Naive thymus-derived CD4-positive, alpha-beta T cell (primary cell): ENCODE results near the gene TCN2. TPM values are rescaled to one million over a fixed set of nuclear protein-coding genes. Genes with fewer than 3 reads are reported as not detected.
A peak's percentile ranks its signal among the peaks of the same experiment; 100 is the strongest.

ENCODE experiments used
- ATAC-seq: fragments of 150-1000 bp; cut with Tn5 transposase; 2 replicates; pipeline ENCODE4 v1.10.0; 2021; ENCODE audit warnings: mild to moderate bottlenecking, moderate library complexity
- CTCF ChIA-PET: fragments of 350-600 bp; sonication (Branson Sonifier 250); formaldehyde crosslinking; loops from one replicate; lab custom pipeline; 2021; ENCODE audit warnings: antibody characterized with exemption; lab: Charles Lee
- POLR2A ChIA-PET: fragments of 350-600 bp; sonication (Branson Sonifier 250); formaldehyde crosslinking; loops from one replicate; lab custom pipeline; 2021; ENCODE audit warnings: antibody characterized with exemption, inconsistent platforms; lab: Charles Lee
- DNase-seq, 9 donors: peaks; one replicate each; pipeline versions ENCODE4 v3.0.0 to v3.0.0-alpha.2; 2020 to 2022; ENCODE audit warnings: mixed read lengths in 1 of 9
- H3K27ac ChIP-seq: one replicate; pipeline ENCODE4 v1.7.0; 2013; ENCODE audit warnings: mild to moderate bottlenecking, low read depth, low read length, moderate library complexity
- H3K27me3 ChIP-seq, 2 donors: one replicate each; pipeline ENCODE4 v1.7.0; 2013; ENCODE audit warnings: low read length in 2 of 2, mild to moderate bottlenecking in 2 of 2, moderate library complexity in 2 of 2; ENCODE audit not compliant: control insufficient read depth in 2 of 2, insufficient read depth in 2 of 2
- H3K36me3 ChIP-seq, 3 experiments: 1 replicate in 2 of 3; 2 replicates in 1 of 3; pipeline ENCODE4 v1.7.0; 2013; ENCODE audit warnings: low read length in 3 of 3, mild to moderate bottlenecking in 3 of 3, moderate library complexity in 1 of 3; ENCODE audit not compliant: insufficient read depth in 3 of 3, control insufficient read depth in 2 of 3
- H3K4me1 ChIP-seq, 2 donors: one replicate each; pipeline ENCODE4 v1.7.0; 2013; ENCODE audit warnings: low read length in 2 of 2, mild to moderate bottlenecking in 2 of 2, moderate library complexity in 1 of 2; ENCODE audit not compliant: control insufficient read depth in 2 of 2, insufficient read depth in 2 of 2
- H3K4me3 ChIP-seq: 2 replicates; pipeline ENCODE4 v1.7.0; 2013; ENCODE audit warnings: mild to moderate bottlenecking, low read length
- H3K9me3 ChIP-seq, 3 experiments: 1 replicate in 2 of 3; 2 replicates in 1 of 3; pipeline ENCODE4 v1.7.0; 2013; ENCODE audit warnings: low read length in 3 of 3; ENCODE audit not compliant: control insufficient read depth in 2 of 3
- H3K27ac Mint-ChIP-seq, 9 donors: one replicate each; pipeline ENCODE4 v1.8.0; 2020 to 2022; ENCODE audit warnings: mixed read lengths in 9 of 9, mild to moderate bottlenecking in 8 of 9, moderate library complexity in 5 of 9, inconsistent platforms in 2 of 9
- H3K27me3 Mint-ChIP-seq, 5 donors: one replicate each; pipeline ENCODE4 v1.8.0; 2021 to 2022; ENCODE audit warnings: mixed read lengths in 5 of 5, mild to moderate bottlenecking in 1 of 5
- H3K36me3 Mint-ChIP-seq, 5 donors: one replicate each; pipeline ENCODE4 v1.8.0; 2020 to 2022; ENCODE audit warnings: mixed read lengths in 5 of 5, mild to moderate bottlenecking in 3 of 5, inconsistent platforms in 1 of 5
- H3K4me1 Mint-ChIP-seq, 7 donors: one replicate each; pipeline ENCODE4 v1.8.0; 2020 to 2022; ENCODE audit warnings: mixed read lengths in 7 of 7, mild to moderate bottlenecking in 3 of 7, inconsistent platforms in 1 of 7
- H3K4me3 Mint-ChIP-seq, 10 donors: one replicate each; pipeline ENCODE4 v1.8.0; 2020 to 2022; ENCODE audit warnings: mild to moderate bottlenecking in 10 of 10, mixed read lengths in 10 of 10, moderate library complexity in 6 of 10, inconsistent platforms in 2 of 10
- H3K9me3 Mint-ChIP-seq, 11 donors: one replicate each; pipeline ENCODE4 v1.8.0; 2020 to 2022; ENCODE audit warnings: mixed read lengths in 11 of 11, mild to moderate bottlenecking in 4 of 11, inconsistent platforms in 1 of 11, moderate library complexity in 1 of 11
- intact Hi-C, 2 donors: fragments of 100-400 bp; cut with micrococcal nuclease; formaldehyde crosslinking; loops; one replicate each; pipeline ENCODE4 v1.15.1; 2023
- polyA plus RNA-seq, 2 donors: library from polyadenylated mRNA; unstranded; fragments of 300-500 nt; fragmentation: Illumina TruSeq; gene quantifications; one replicate each; pipeline ENCODE4 v1.2.3, GENCODE V29; 2021
- total RNA-seq, 6 experiments: library from RNA in 5 of 6; stranded (reverse) in 5 of 6; gene quantifications; 1 replicate in 5 of 6; 2 replicates in 1 of 6; pipeline ENCODE4 v1.2.3 and lab custom pipeline; 2021 to 2026

Gene TCN2
- total and polyA plus RNA-seq, 7 experiments from 2014 or later = 0.57 to 8.9 (median 0.80) TPM

DNA sequence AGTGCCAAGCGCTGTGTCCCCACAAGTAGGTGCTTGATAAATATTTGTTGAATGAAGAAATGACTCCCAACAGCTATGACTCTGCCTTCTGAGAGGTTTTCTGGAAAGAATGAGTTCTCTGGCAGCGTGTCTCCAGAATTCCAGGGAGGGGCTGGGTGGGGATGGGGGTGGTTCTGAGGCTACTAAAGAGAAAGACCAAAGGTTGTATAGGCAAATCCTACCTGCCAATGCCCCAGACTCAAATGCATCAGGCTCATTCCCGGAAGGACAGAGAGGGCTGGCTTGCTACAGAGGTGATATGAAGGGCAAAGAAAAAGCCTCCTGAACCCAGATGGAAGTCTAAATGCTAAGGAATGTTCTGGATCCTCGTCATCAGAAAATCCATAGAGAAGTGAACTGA is 58.8 kb downstream of the TCN2 start:
- H3K4me1 ChIP-seq = peaks cover 4 to 6% of the 10 kb centered on the region in 2 donors
- ATAC-seq (no peak), DNase-seq (no peak)
- Mint-ChIP-seq H3K4me1 (peaks cover 17 to 30% (median 24%) of the 10 kb centered on the region in 7 donors), H3K27ac (peak overlapping the region in 3 of 9 donors; percentile 56 to 81 (median 63)), H3K36me3 (peaks cover 6 to 34% (median 20%) of the 10 kb centered on the region in 5 donors), H3K9me3 (peaks cover 0 to 1% (median 0%) of the 10 kb centered on the region in 11 donors), H3K27me3 (peaks cover 0 to 4% (median 0%) of the 10 kb centered on the region in 5 donors), H3K4me3 (peak overlapping the region in 9 of 10 donors; percentile 50 to 97 (median 91))
- POLR2A ChIA-PET = no interaction called here
- intact Hi-C loops = loop anchor here in 1 of 2 donors (2.0 kb wide), 1 partner anchor 73 kb away; no protein-coding TSS in a partner anchor
- peaks cover 0 to 31% (median 0%) of the 10 kb centered on the region in 3 experiments for H3K36me3 ChIP-seq
- H3K9me3 ChIP-seq = no peaks in the 10 kb centered on the region
- no peaks in the 10 kb centered on the region for H3K27me3 ChIP-seq
- H3K27ac ChIP-seq = no peak overlapping the region
- H3K4me3 ChIP-seq = no peak overlapping the region
- CTCF ChIA-PET = interaction anchor here (1.8 kb wide), 1 partner anchor 31 kb away, joined by 5 read pairs; no protein-coding TSS in a partner anchor

DNA sequence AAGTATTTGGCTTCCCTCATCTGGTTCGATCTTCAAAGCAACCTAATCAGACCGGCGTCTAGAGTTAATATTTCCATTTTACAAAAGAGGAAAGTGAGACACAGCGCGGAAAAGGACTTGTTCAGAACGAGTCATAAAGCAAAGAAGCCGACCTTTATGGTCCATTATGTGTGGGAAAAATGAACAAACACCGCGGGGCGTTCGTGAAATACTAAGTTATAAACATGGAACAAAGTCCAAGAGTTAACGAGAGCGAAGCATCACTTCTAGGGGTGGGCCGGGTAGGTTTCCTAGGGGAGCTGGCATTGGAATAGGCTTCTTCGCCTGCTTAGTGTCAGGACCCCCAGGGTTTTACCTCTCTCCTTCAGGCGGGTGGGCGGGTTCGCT is 60.1 kb downstream of the TCN2 start:
- peaks cover 17 to 30% (median 24%) of the 10 kb centered on the region in 7 donors for H3K4me1 Mint-ChIP-seq
- peaks cover 0 to 26% (median 0%) of the 10 kb centered on the region in 3 experiments for H3K36me3 ChIP-seq
- peaks cover 6 to 28% (median 15%) of the 10 kb centered on the region in 5 donors for H3K36me3 Mint-ChIP-seq
- DNase-seq (peak in 4 of 9 donors; percentile 5 to 16 (median 10)), ATAC-seq (no peak)
- peaks cover 0 to 1% (median 0%) of the 10 kb centered on the region in 11 donors for H3K9me3 Mint-ChIP-seq
- H3K27ac ChIP-seq = peak overlapping the region; percentile 71
- H3K27me3 Mint-ChIP-seq = peaks cover 0 to 4% (median 0%) of the 10 kb centered on the region in 5 donors
- ChIA-PET CTCF (interaction anchor here (1.8 kb wide), 1 partner anchor 32 kb away, joined by 5 read pairs; no protein-coding TSS in a partner anchor), POLR2A (interaction anchor here (0.7 to 1.7 kb wide), 9 partner anchors 21 to 832 kb away, joined by 3 to 11 read pairs (median 4); partner anchors contain the start of genes OSBP2 and SLC35E4)
- peak overlapping the region; percentile 98 for H3K4me3 ChIP-seq
- no peaks in the 10 kb centered on the region for H3K27me3 ChIP-seq
- peak overlapping the region; percentile 90 to 98 (median 95) for H3K4me3 Mint-ChIP-seq
- intact Hi-C loops = loop anchor here (1.0 to 2.0 kb wide), 10 partner anchors 18 to 829 kb away; partner anchors contain the start of genes OSBP2 (in 2 of the 2), SLC35E4 (in 2 of the 2), ASCC2 (in 1 of the 2) and RNF185 (in 1 of the 2)
- peak overlapping the region; percentile 74 to 97 (median 91) for H3K27ac Mint-ChIP-seq
- H3K4me1 ChIP-seq = peaks cover 4 to 6% of the 10 kb centered on the region in 2 donors
- no peaks in the 10 kb centered on the region for H3K9me3 ChIP-seq

DNA sequence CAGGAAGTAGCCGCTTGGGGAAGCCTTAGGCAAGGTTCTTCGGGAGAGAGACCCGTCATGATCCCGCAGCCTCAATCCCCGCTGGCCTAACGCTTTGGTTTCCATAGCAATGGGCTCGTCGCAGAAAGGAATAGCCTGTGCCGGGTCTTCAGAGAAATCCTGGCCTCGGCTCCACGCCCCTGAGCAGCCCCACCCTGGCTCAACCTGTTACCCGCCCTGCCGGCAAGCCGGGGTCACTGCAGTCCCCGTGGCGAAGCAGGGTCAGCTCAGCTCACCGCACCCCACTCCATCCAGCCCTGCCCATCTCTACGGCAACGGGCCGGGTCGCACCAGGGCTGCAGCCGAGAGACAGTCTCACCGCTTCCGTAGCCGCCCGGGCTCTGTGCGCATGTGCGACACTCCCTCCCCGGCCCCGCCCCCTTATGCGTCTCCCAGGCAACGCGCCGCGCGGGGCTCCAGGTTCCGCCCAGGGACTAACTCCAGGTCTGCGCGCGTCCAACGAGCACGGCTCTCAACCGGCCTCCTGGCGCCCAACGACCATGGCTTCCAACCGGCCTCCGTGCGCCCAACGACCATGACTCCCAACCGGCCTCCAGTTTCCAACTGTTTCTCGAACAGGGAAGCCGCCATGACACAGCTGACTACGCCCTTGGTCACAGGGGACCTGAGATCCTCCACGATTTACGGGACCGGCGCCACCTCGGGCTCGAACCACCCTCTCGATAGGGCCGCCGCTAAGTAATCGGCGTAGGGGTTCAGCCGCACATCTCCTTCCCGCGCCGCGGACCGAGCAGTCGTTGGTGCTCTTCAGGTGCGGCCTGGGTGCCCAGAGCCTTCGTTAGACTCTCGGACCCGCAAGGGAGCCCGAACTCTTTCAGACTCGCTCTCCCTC is 60.8 kb downstream of the TCN2 start, which contains the start of gene DUSP18:
TSS of gene DUSP18 (minus strand) at position 382 of the 892 bp plus-strand sequence. CDS start 3,872 bp downstream, outside the sequence.
- no peaks in the 10 kb centered on the region for H3K9me3 ChIP-seq
- peak; percentile 96 for ATAC-seq
- intact Hi-C loops = loop anchor here (1.0 to 2.0 kb wide), 10 partner anchors 18 to 829 kb away; partner anchors contain the start of genes OSBP2 (in 2 of the 2), SLC35E4 (in 2 of the 2), ASCC2 (in 1 of the 2) and RNF185 (in 1 of the 2)
- peaks cover 0 to 1% (median 0%) of the 10 kb centered on the region in 11 donors for H3K9me3 Mint-ChIP-seq
- no peaks in the 10 kb centered on the region for H3K27me3 ChIP-seq
- peak; percentile 87 to 95 (median 92) for DNase-seq
- peak within 1 kb of the TSS; percentile 98 for H3K4me3 ChIP-seq
- H3K36me3 ChIP-seq = peaks cover 0 to 20% (median 0%) of the 10 kb centered on the region in 3 experiments
- POLR2A ChIA-PET = interaction anchor here (0.6 to 1.7 kb wide), 9 partner anchors 22 to 1806 kb away, joined by 3 to 11 read pairs (median 4); partner anchors contain the start of genes OSBP2 and SLC35E4
- peaks cover 17 to 30% (median 24%) of the 10 kb centered on the region in 7 donors for H3K4me1 Mint-ChIP-seq
- H3K4me1 ChIP-seq = peaks cover 4 to 6% of the 10 kb centered on the region in 2 donors
- peaks cover 4 to 22% (median 11%) of the 10 kb centered on the region in 5 donors for H3K36me3 Mint-ChIP-seq
- CTCF ChIA-PET = interaction anchor here (1.6 to 1.8 kb wide), 2 partner anchors 33 kb away, joined by 5 to 6 read pairs; partner anchors contain the start of gene SLC35E4
- H3K27ac Mint-ChIP-seq = peak within 1 kb of the TSS; percentile 74 to 97 (median 91)
- peak within 1 kb of the TSS; percentile 90 to 98 (median 95) for H3K4me3 Mint-ChIP-seq
- H3K27me3 Mint-ChIP-seq = peaks cover 0 to 4% (median 0%) of the 10 kb centered on the region in 5 donors
- peak within 1 kb of the TSS; percentile 71 for H3K27ac ChIP-seq

DNA sequence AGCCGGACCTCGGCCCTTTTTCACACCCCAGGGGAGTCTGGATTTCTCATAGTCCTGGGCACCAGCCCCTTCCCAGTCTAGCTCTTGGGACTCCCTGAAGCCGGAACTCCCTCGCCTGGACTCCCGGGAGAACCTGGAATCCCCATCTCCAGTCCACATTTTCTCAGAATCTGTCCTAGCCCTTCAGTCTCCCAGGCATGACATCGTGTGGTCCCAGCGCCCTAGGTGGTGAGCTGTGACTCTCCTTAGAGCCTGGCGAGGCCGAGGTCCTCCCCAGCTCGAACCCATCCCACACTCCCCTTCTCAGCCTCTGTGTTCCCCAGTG is 61.4 kb downstream of the TCN2 start:
- POLR2A ChIA-PET = interaction anchor here (0.6 to 1.6 kb wide), 2 partner anchors 26 to 1806 kb away, joined by 4 to 5 read pairs; partner anchors contain the start of gene OSBP2
- H3K27me3 Mint-ChIP-seq = peaks cover 0 to 4% (median 0%) of the 10 kb centered on the region in 5 donors
- H3K27ac Mint-ChIP-seq = peak overlapping the region in 6 of 9 donors; percentile 60 to 97 (median 86)
- Histone ChIP-seq H3K9me3 (no peaks in the 10 kb centered on the region), H3K4me3 (peak overlapping the region; percentile 98), H3K27ac (peak overlapping the region; percentile 71), H3K4me1 (peaks cover 4 to 6% of the 10 kb centered on the region in 2 donors), H3K36me3 (peaks cover 0 to 14% (median 0%) of the 10 kb centered on the region in 3 experiments), H3K27me3 (no peaks in the 10 kb centered on the region)
- peaks cover 0 to 16% (median 6%) of the 10 kb centered on the region in 5 donors for H3K36me3 Mint-ChIP-seq
- CTCF ChIA-PET = interaction anchor here (1.6 kb wide), 1 partner anchor 33 kb away, joined by 6 read pairs; the partner anchor contains the start of gene SLC35E4
- H3K9me3 Mint-ChIP-seq = peaks cover 0 to 1% (median 0%) of the 10 kb centered on the region in 11 donors
- ATAC-seq (no peak), DNase-seq (no peak)
- H3K4me3 Mint-ChIP-seq = peak overlapping the region; percentile 90 to 98 (median 95)
- intact Hi-C loops = no loop called here
- peaks cover 17 to 30% (median 24%) of the 10 kb centered on the region in 7 donors for H3K4me1 Mint-ChIP-seq

DNA sequence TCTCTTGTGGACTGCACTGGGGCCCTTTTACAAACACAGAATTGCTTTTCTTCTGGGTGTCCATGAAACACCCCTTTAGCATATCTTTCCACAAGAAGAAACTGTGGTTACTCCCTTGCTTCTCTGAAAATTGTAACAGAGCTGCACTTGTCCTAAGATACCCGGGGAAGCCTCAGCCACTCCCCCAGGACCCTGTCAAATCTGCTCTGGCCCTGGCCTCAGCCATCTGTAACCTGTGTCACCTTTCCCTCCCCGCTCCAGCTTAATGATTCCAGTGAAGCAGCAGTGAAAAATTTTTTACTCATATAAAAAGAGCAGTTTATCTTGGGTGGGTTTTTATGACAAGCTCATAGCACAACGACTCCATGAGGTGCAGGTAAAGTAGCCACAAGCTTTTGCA is 64.1 kb downstream of the TCN2 start:
- no peaks in the 10 kb centered on the region for H3K36me3 Mint-ChIP-seq
- DNase-seq (no peak), ATAC-seq (no peak)
- Histone ChIP-seq H3K27ac (no peak overlapping the region), H3K27me3 (no peaks in the 10 kb centered on the region), H3K4me1 (peaks cover 4 to 6% of the 10 kb centered on the region in 2 donors), H3K36me3 (peaks cover 0 to 3% (median 0%) of the 10 kb centered on the region in 3 experiments), H3K4me3 (no peak overlapping the region), H3K9me3 (no peaks in the 10 kb centered on the region)
- H3K4me3 Mint-ChIP-seq = no peak overlapping the region
- H3K9me3 Mint-ChIP-seq = peaks cover 0 to 1% (median 0%) of the 10 kb centered on the region in 11 donors
- CTCF ChIA-PET = no interaction called here
- H3K4me1 Mint-ChIP-seq = peaks cover 10 to 20% (median 18%) of the 10 kb centered on the region in 7 donors
- POLR2A ChIA-PET = no interaction called here
- peaks cover 0 to 9% (median 0%) of the 10 kb centered on the region in 5 donors for H3K27me3 Mint-ChIP-seq
- intact Hi-C loops = no loop called here
- peak overlapping the region in 1 of 9 donors; percentile 77 for H3K27ac Mint-ChIP-seq

DNA sequence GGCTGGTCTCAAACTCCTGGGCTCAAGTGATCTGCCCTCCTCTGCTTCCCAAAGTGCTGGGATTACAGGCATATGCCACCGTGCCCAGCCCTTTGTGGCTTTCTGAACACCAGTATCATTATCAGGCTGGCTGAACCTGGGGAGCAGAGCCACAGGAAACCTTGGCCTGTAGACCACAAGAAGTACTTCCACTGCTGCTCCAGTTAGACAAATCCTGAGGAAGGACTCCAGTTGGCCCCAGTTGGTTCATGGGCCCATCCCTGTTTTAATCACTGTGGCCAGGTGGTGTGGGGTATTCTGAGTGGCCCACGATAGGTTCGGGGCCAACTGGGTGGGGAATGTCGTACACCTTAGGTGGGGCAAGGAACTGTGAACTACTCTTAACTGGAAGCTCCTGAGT is 66.2 kb downstream of the TCN2 start:
- no peak overlapping the region for H3K27ac ChIP-seq
- DNase-seq (no peak), ATAC-seq (no peak)
- no peaks in the 10 kb centered on the region for H3K27me3 ChIP-seq
- H3K27ac Mint-ChIP-seq = no peak overlapping the region
- no peaks in the 10 kb centered on the region for H3K4me1 ChIP-seq
- POLR2A ChIA-PET = no interaction called here
- peaks cover 0 to 1% (median 0%) of the 10 kb centered on the region in 11 donors for H3K9me3 Mint-ChIP-seq
- intact Hi-C loops = no loop called here
- H3K4me1 Mint-ChIP-seq = peaks cover 0 to 9% (median 6%) of the 10 kb centered on the region in 7 donors
- peaks cover 0 to 12% (median 6%) of the 10 kb centered on the region in 5 donors for H3K27me3 Mint-ChIP-seq
- no peaks in the 10 kb centered on the region for H3K36me3 ChIP-seq
- H3K36me3 Mint-ChIP-seq = no peaks in the 10 kb centered on the region
- CTCF ChIA-PET = no interaction called here
- H3K4me3 ChIP-seq = no peak overlapping the region
- H3K9me3 ChIP-seq = no peaks in the 10 kb centered on the region
- no peak overlapping the region for H3K4me3 Mint-ChIP-seq
